K562 (cell line): Measurements from ENCODE around the gene OTOG. TPM values are rescaled to one million over a fixed set of nuclear protein-coding genes. Genes with fewer than 3 reads are reported as not detected.

Experiments used
- ATAC-seq: fragments of 200-7000 bp; cut with Tn5 transposase; 3 replicates; pipeline ENCODE4 v1.9.1; 2020; ENCODE audit warnings: moderate library complexity
- BruUV-seq: library from RNA; stranded (reverse); fragments of 400-500 nt; replicated peaks from 2 replicates; lab custom pipeline; 2021; lab: Mats Ljungman, UMichigan
- CTCF ChIA-PET: fragments of 300-600 bp; formaldehyde crosslinking; extraction: SDS; loops from one replicate; lab custom pipeline; 2021; ENCODE audit warnings: low intra/inter-chr PET ratio; lab: Yijun Ruan, JAX
- POLR2A ChIA-PET: fragments of 300-600, 350-650 bp; sonication (Branson Sonifier 250); formaldehyde crosslinking; extraction: SDS; loops from one replicate; lab custom pipeline; 2021; ENCODE audit warnings: antibody characterized with exemption, inconsistent platforms; lab: Yijun Ruan, JAX
- DNase-seq, 4 experiments: peaks; one replicate each; pipeline versions ENCODE4 v3.0.0 to v3.0.0-alpha.2; 2011 to 2018; ENCODE audit warnings: low spot score in 3 of 4, mixed read lengths in 3 of 4; ENCODE audit errors: extremely low read depth in 1 of 4
- FAIRE-seq: peaks from 2 replicates; lab custom pipeline; 2011; peaks lifted over from hg19 to GRCh38; lab: Jason Lieb, UNC
- H2AFZ ChIP-seq: 2 replicates; pipeline ENCODE4 v1.6.0; 2011; ENCODE audit warnings: low read depth, low read length, control low read depth, inconsistent platforms
- H3K27ac ChIP-seq: fragments of 200-600 bp; 3 replicates; pipeline ENCODE4 v1.8.0; 2011; ENCODE audit warnings: low read depth, mild to moderate bottlenecking, control low read depth, inconsistent platforms, low read length, moderate library complexity, mixed read lengths; ENCODE audit errors: extremely low read depth
- H3K27me3 ChIP-seq, 2 experiments: fragments of 300-600 bp in 1 of 2; 2 replicates in 1 of 2; 3 replicates in 1 of 2; pipeline versions ENCODE4 v1.6.0 to v1.8.0; 2011; ENCODE audit warnings: inconsistent platforms in 2 of 2, low read length in 2 of 2, mild to moderate bottlenecking in 1 of 2, mixed read lengths in 1 of 2, moderate library complexity in 1 of 2; ENCODE audit not compliant: control insufficient read depth in 2 of 2, insufficient read depth in 2 of 2
- H3K36me3 ChIP-seq: fragments of 300-600 bp; 3 replicates; pipeline ENCODE4 v1.8.0; 2011; ENCODE audit warnings: mild to moderate bottlenecking, low read length, inconsistent platforms; ENCODE audit not compliant: control insufficient read depth, insufficient read depth
- H3K4me1 ChIP-seq, 2 experiments: fragments of 200-600 bp in 1 of 2; replicated peaks in 1 of 2; 2 replicates in 1 of 2; 3 replicates in 1 of 2; pipeline versions ENCODE4 v1.5.1 to v1.8.0; 2011; ENCODE audit warnings: inconsistent platforms in 2 of 2, low read length in 2 of 2, mild to moderate bottlenecking in 1 of 2, mixed read lengths in 1 of 2, moderate library complexity in 1 of 2; ENCODE audit not compliant: control insufficient read depth in 2 of 2, insufficient read depth in 2 of 2
- H3K4me2 ChIP-seq: 2 replicates; pipeline ENCODE4 v1.6.1; 2011; ENCODE audit warnings: low read length, control low read depth, inconsistent platforms, mixed read lengths; ENCODE audit not compliant: insufficient read depth
- H3K4me3 ChIP-seq: fragments of 200-600 bp; sonication (generic), shearing (Covaris generic); 2 replicates; pipeline ENCODE4 v1.5.1; 2016; ENCODE audit warnings: control low read depth, inconsistent platforms
- H3K79me2 ChIP-seq: fragments of 200-600 bp; 3 replicates; pipeline ENCODE4 v1.8.0; 2011; ENCODE audit warnings: low read length, inconsistent platforms; ENCODE audit not compliant: control insufficient read depth, insufficient read depth
- H3K9ac ChIP-seq, 2 experiments: 2 replicates each; pipeline versions ENCODE4 v1.6.0 to v1.6.1; 2011; ENCODE audit warnings: low read depth in 2 of 2, low read length in 2 of 2, control low read depth in 1 of 2, inconsistent platforms in 1 of 2, mild to moderate bottlenecking in 1 of 2, mixed read lengths in 1 of 2; ENCODE audit not compliant: insufficient read depth in 1 of 2
- H3K9me1 ChIP-seq: one replicate; pipeline ENCODE4 v1.6.0; 2011; ENCODE audit warnings: inconsistent platforms, mild to moderate bottlenecking, low read length, moderate library complexity; ENCODE audit not compliant: control insufficient read depth, insufficient read depth
- H3K9me3 ChIP-seq: replicated peaks from 2 replicates; pipeline ENCODE4 v1.5.1; 2011; ENCODE audit warnings: low read depth, low read length, inconsistent platforms; ENCODE audit not compliant: control insufficient read depth, insufficient read depth
- H4K20me1 ChIP-seq: replicated peaks from 2 replicates; pipeline ENCODE4 v1.6.1; 2011; ENCODE audit warnings: low read length, inconsistent platforms, mixed read lengths; ENCODE audit not compliant: control insufficient read depth, insufficient read depth
- ATF1 ChIP-seq, 2 experiments: fragments of 450-650 bp in 1 of 2; IDR thresholded peaks; 2 replicates each; pipeline ENCODE4 v1.6.1; 2016; ENCODE audit warnings: missing compliant biosample characterization in 1 of 2, missing genetic modification characterization in 1 of 2
- HDAC2 ChIP-seq: fragments of 450-650 bp; IDR thresholded peaks from 2 replicates; pipeline ENCODE4 v1.6.1; 2016; ENCODE audit warnings: mild to moderate bottlenecking
- HLTF ChIP-seq: fragments of 450-650 bp; IDR thresholded peaks from 2 replicates; pipeline ENCODE4 v1.6.1; 2016
- HMG20B ChIP-seq: fragments of 250-450 bp; sonication (Bioruptor Pico); IDR thresholded peaks from 2 replicates; pipeline ENCODE4 v1.5.0; 2021; ENCODE audit warnings: mild to moderate bottlenecking
- SP2 ChIP-seq: IDR thresholded peaks from 2 replicates; pipeline ENCODE4 v1.6.1; 2011; ENCODE audit warnings: mild to moderate bottlenecking, low read depth, low read length, moderate library complexity; ENCODE audit not compliant: poor library complexity, severe bottlenecking; ENCODE audit errors: extremely low read depth
- ZNF212 ChIP-seq: fragments of 450-650 bp; formaldehyde crosslinking; IDR thresholded peaks from 2 replicates; pipeline ENCODE4 v1.4.0; 2020; ENCODE audit warnings: mild to moderate bottlenecking
- ZNF263 ChIP-seq: sonication (generic); formaldehyde crosslinking; IDR thresholded peaks from 2 replicates; pipeline ENCODE4 v1.8.0; 2022; ENCODE audit warnings: mild to moderate bottlenecking, missing genetic modification reagents, borderline replicate concordance
- WGBS: fragments of 100-300 bp; shearing (Covaris generic); methylation state at CpG from one replicate; pipeline ENCODE4 v1.1.6; 2016; ENCODE audit warnings: low coverage, mixed read lengths; ENCODE audit not compliant: insufficient coverage; ENCODE audit errors: missing lambda C conversion rate; 5-methylcytosine and 5-hydroxymethylcytosine counted together
- in situ Hi-C: fragments of 300-500 bp; cut with MboI; formaldehyde crosslinking; loops from 4 replicates; pipeline ENCODE4 v1.15.0; 2018; ENCODE audit warnings: inconsistent platforms, mixed read lengths
- intact Hi-C: fragments of 100-400 bp; cut with micrococcal nuclease; formaldehyde crosslinking; loops from 2 replicates; pipeline ENCODE4 v1.14.2; 2022
- polyA plus RNA-seq, 8 experiments: library from polyadenylated mRNA; depleted of rRNA in 4 of 8; stranded (reverse) in 5 of 8; unstranded in 3 of 8; fragments of >200 nt; fragmentation: Nextera tagmentation in 2 of 8; fragmentation: Illumina TruSeq in 1 of 8; extraction: Ambion mirVana in 2 of 8; extraction: Trizol in 1 of 8; gene quantifications; 2 replicates each; pipeline versions ENCODE4 v1.2.1 to v1.2.3, GENCODE V29; 2011 to 2014; ENCODE audit warnings: inconsistent platforms in 1 of 8, missing spikeins in 1 of 8
- total RNA-seq, 7 experiments: library from RNA; depleted of rRNA in 6 of 7; stranded (reverse); fragments of >200 nt in 6 of 7; fragmentation: Illumina TruSeq in 2 of 7; extraction: Trizol in 2 of 7; gene quantifications; 2 replicates each; pipeline versions ENCODE4 v1.2.1 to v1.2.3, GENCODE V29; 2011 to 2021; ENCODE audit warnings: low replicate concordance in 1 of 7
- TF ChIP-seq, protein P1 (sequence below): fragments of 450-650 bp; IDR thresholded peaks from 2 replicates; pipeline ENCODE4 v1.6.1; 2016; ENCODE audit warnings: low read depth, mild to moderate bottlenecking, moderate library complexity
- TF ChIP-seq, protein P2 (sequence below): sonication (generic); formaldehyde crosslinking; IDR thresholded peaks from 2 replicates; pipeline ENCODE4 v1.8.1; 2023; ENCODE audit warnings: mild to moderate bottlenecking, missing genetic modification reagents
- TF ChIP-seq, protein P3 (sequence below): fragments of 250-450 bp; sonication (Bioruptor Pico); IDR thresholded peaks from 2 replicates; pipeline ENCODE4 v1.8.0; 2022; ENCODE audit warnings: inconsistent platforms

OTOG gene
- total and polyA plus RNA-seq, 9 of the 15 experiments (the other 6 are each of a cell fraction or from before 2014, with no cell fraction given): not detected

DNA sequence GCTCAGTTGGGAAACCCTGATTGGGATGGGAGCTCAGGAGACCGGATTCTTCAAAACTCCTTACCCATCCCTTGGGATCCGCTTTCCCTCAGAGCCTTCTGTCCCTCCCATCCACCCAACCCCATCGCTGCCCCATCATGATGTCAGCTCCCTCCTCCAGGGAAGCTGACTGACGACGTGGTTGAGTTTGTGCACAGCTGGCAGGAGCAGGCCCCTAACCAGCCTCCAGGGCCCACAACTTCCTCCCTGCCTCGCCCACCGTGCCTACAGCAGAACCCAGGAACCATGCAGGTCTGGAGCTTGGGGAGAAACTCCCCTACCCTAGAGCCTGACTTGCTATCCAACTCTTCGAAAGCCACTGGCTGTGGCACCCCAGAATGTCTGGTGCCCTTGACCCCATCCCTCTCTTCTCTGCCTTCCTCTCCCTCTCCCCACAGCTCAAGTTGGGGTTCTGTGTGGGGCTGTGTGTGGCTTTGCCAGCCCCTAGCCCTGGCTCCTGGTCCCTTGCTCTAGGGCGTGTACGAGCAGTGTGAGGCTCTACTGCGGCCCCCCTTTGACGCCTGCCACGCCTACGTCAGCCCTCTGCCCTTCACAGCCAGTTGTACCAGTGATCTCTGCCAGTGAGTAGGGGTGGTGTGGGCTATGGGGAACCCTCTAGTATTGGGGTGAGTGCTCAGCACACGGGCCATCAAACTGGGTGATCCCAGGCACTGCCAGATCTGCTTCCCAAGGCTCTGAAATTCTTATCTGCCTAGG, 11.1 kb downstream of the OTOG start:
- ATAC-seq: no peak
- no peaks in the 10 kb centered on the region; a peak in 1 of 5 replicates for H3K4me1 ChIP-seq
- no peaks in the 10 kb centered on the region for H3K9me1 ChIP-seq
- H3K27me3 ChIP-seq: peaks cover 2 to 28% of the 10 kb centered on the region in 2 experiments; a peak in 2 of 5 replicates
- in situ Hi-C loops (no loop called here), intact Hi-C loops (no loop called here)
- TF ChIP-seq, protein P1, sequence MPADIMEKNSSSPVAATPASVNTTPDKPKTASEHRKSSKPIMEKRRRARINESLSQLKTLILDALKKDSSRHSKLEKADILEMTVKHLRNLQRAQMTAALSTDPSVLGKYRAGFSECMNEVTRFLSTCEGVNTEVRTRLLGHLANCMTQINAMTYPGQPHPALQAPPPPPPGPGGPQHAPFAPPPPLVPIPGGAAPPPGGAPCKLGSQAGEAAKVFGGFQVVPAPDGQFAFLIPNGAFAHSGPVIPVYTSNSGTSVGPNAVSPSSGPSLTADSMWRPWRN: no peak
- TF ChIP-seq HMG20B (no peak), ZNF212 (CRISPR knock-in tag) (no peak), ZNF263 (CRISPR knock-in tag) (no peak), HLTF (no peak), SP2 (no peak), HDAC2 (no peak), ATF1 (CRISPR knock-in tag; IDR thresholded peaks at IDR 0.05) (no peak), ATF1 (tag; IDR thresholded peaks at IDR 0.05) (no peak)
- TF ChIP-seq, protein P2, sequence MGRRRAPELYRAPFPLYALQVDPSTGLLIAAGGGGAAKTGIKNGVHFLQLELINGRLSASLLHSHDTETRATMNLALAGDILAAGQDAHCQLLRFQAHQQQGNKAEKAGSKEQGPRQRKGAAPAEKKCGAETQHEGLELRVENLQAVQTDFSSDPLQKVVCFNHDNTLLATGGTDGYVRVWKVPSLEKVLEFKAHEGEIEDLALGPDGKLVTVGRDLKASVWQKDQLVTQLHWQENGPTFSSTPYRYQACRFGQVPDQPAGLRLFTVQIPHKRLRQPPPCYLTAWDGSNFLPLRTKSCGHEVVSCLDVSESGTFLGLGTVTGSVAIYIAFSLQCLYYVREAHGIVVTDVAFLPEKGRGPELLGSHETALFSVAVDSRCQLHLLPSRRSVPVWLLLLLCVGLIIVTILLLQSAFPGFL: no peak
- TF ChIP-seq, protein P3, sequence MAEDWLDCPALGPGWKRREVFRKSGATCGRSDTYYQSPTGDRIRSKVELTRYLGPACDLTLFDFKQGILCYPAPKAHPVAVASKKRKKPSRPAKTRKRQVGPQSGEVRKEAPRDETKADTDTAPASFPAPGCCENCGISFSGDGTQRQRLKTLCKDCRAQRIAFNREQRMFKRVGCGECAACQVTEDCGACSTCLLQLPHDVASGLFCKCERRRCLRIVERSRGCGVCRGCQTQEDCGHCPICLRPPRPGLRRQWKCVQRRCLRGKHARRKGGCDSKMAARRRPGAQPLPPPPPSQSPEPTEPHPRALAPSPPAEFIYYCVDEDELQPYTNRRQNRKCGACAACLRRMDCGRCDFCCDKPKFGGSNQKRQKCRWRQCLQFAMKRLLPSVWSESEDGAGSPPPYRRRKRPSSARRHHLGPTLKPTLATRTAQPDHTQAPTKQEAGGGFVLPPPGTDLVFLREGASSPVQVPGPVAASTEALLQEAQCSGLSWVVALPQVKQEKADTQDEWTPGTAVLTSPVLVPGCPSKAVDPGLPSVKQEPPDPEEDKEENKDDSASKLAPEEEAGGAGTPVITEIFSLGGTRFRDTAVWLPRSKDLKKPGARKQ (CRISPR knock-in tag): no peak
- no peak overlapping the region for H3K4me2 ChIP-seq
- FAIRE-seq: no peak
- no peak overlapping the region for H3K4me3 ChIP-seq
- BruUV-seq: no TSS peak
- 0% methylated on average over 15 of the region's 15 CpGs for WGBS
- ChIA-PET CTCF (no interaction called here), POLR2A (interaction anchor here (1.1 kb wide), 1 partner anchor 19 kb away, joined by 3 read pairs; no protein-coding TSS in a partner anchor)
- DNase-seq: no peak
- H3K79me2 ChIP-seq: no peaks in the 10 kb centered on the region
- no peak overlapping the region for H3K9ac ChIP-seq
- H3K36me3 ChIP-seq: no peaks in the 10 kb centered on the region
- peaks cover 11% of the 10 kb centered on the region; the same call in 1 of the 2 replicates for H4K20me1 ChIP-seq
- H3K9me3 ChIP-seq: no peaks in the 10 kb centered on the region
- H2AFZ ChIP-seq: no peak overlapping the region
- no peak overlapping the region for H3K27ac ChIP-seq
